Measurements from ENCODE around the gene SEL1L.
"Not testable (repeated sequence)": the region's sequence is repeated elsewhere in the genome, so short reads cannot be mapped to it uniquely, and the experiment has no call there.

The SEL1L gene

DNA sequence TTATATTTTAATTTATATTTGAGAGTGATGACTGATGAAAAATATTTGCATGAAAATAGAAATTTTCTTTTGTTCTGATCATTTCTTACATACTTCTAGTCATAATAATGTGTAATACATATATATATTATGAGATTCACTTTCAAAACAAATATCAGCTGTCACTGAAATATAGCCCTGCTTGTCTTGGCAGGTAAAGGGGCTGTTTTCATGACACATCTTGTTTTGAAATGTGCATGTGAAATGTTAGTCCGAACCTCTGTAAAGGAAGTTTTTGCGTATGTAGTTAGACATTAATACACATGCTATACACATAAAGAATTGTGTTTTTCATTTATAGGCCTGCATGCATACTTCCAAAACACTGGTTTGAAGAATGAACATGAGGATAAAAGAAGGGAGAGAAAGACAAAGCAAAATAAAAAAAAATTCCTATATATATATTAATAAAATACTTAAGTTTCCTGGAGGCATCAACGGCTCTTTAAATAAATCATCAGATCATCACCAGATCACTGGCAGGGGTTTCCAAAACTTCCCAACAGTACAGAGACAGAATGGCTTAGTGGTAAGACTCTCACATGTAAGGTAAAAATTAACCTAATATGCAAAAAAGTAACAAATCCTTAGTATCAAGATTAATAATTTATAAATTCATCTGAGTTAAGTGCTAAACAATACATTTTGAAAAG, 60.1 kb downstream of the SEL1L start:
- no peak for DNase-seq

DNA sequence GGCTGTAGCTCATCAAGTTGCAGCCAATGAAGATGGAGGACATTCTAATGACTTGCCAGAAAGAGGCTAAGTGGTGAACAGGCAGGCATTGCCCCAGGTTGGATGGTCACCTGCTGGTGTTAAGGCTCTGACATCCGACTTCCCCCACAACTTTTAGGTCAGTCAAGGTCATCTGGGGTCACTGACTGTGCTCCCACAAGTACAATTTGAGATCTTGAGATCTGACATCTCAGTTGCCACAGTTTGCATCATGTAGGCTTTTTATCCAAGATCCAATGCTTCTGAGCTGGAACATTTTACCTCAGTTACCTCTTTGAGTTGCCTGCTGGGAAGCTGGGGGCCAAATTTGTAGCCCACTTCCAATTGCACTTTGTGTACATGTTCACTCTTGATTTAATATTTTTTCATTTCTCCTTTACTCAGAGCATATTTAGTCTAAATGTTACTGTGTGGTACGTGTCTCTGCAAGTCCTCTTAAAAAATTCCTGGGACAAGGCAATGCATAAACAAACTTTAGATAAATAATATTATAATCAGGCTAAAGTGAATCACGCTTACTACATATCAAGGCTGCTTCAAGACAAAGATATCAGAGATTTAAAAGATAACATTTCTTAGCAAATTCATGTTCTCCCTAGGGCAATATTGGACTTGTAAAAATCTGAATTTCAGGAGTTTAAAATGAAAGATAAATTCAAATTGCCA, 61.4 kb downstream of the SEL1L start:
- no peak for DNase-seq

DNA sequence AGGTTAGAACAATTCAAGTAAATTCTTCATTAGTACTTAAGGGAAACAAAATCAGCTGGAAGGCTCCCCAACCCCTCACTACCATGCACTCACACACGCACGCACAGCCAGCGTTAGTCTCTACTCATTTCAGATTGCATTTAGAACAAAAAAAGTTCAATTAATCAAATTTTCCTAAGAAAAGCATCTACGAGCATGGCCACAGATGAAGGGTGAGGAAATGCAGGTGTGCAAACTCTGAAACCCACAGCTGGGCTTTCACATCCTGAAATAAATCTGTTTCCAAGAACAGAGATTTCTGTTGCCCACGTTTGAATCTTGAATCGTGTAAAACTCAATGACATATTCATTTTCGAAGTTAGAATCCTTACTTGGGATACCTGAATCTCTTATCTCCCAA, 62.6 kb downstream of the SEL1L start:
- DNase-seq = no peak

DNA sequence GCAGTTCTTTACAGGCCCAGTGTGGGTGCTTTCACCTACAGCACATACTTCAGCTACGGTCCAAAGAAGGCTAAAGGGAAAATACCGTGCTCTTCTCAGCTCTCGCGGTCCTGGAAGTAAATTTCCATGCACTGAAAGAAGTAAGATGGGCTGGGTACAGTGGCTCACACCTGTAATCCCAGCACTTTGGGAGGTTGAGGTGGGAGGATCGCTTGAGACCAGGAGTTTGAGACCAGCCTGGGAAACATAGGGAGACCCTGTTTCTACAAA, 63.2 kb downstream of the SEL1L start:
- DNase-seq = not testable (repeated sequence)

DNA sequence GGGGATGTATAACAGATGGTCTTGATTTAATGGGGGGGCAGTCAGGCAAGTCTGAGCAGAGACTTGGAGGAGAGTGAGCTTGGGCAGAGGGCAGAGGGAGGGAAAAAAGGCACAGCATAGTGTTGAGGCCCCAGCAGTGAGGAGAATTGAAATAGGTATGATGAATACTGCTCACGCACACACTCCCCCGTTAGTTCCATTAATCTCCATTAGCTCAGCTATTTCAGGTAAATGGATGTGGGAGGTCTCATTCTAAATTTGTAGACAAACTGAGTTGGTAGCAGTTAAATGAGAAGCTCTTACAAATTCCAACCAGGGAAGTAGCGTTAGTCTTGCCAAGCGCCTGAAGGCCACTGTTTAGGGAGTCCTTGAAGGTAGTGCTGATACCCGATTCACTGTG, 66.8 kb downstream of the SEL1L start:
- no peak for DNase-seq

DNA sequence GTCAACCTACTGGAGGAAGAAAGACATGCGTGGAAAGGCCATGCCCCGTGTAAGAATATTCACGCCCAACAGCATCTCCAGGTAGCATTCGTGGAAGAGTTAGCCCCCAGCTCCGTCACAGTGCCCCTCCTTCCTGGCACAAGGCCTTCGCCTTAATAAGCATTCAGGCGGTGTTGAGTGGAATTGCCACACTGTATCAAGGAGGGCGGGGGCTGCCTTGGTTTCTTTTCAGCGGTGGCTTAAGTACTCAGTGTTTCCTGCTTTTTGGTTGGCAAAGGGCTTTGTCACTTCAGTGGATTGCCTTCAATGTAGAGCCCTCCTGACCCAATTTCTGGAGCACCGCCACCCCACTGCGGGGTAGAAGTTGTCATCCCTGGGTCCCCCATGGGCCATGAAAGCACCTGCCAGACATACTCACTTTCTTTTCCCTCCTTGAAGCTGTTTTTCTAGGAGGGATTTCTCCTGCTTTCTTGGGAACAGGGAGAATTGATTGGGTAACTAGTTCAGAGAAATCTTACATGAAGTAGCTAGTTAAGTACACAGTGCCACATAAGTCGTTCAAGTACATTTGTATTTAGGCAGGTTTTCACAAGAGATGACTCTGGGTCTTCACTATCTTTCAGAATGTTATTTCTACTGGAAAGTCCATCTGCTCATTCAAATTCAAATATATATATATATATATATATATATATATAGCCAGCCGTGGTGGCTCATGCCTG, 68.0 kb downstream of the SEL1L start:
- DNase-seq = no peak

DNA sequence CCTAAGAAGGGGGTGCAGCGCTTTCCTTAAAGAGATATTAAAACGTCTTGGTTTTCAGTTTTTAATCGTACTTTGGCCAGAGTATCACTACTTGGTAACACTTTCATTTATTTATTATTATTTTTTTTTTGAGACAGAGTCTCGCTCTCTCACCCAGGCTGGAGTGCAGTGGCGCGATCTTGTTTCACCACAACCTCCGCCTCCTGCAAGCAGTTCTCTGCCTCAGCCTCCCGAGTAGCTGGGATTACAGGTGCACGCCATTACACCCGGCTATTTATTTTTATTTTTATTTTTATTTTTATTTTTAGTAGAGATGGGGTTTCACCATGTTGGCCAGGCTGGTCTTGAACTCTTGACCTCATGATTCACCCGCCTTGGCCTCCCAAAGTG, 68.7 kb downstream of the SEL1L start:
- not testable (repeated sequence) for DNase-seq

DNA sequence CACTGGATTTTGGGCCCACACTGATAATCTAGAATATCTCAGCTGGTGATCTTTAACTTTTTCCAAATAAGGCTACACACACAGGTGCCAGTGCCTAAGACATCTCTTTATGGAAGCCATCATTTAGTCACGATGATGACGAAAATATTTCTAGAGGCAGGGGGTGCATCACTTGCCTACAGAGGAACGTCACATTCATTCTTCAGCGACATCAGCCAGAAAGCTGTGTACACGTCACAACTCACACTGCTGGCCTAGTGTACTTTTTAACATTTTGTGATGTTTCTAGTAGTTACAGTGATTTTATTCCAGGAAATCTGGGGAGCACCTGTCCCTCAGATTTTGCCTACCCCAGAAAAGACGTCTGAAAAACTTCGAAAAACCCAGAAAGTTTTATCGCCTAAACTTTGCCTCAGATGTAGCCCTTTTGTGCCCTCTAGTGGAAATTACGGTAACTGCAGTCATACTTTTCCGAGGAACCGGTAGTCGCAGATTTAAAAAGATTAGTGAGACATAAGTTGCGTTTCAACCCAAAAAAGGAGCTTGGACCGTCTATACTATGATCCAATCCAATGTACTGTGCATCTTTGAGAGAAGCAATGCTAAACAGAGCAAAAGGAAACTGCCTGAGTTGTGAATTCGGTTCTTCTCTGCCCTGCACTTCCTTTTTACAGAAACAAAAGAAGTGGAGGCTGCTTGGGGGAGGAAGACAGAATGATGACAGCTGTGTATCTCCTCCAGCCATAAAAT, 69.2 kb downstream of the SEL1L start:
- DNase-seq = peak; percentile 91

DNA sequence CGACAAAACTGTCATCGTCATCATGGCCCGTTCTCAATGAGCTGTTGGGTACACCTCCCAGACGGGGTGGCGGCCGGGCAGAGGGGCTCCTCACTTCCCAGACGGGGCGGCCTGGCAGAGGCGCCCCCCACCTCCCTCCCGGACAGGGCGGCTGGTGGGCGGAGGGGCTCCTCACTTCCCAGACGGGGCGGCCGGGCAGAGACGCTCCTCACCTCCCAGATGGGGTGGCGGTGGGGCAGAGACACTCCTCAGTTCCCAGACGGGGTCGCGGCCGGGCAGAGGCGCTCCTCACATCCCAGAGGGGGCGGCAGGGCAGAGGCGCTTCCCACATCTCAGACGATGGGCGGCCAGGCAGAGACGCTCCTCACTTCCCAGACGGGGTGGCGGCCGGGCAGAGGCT, 71.3 kb downstream of the SEL1L start:
- not testable (repeated sequence) for DNase-seq

DNA sequence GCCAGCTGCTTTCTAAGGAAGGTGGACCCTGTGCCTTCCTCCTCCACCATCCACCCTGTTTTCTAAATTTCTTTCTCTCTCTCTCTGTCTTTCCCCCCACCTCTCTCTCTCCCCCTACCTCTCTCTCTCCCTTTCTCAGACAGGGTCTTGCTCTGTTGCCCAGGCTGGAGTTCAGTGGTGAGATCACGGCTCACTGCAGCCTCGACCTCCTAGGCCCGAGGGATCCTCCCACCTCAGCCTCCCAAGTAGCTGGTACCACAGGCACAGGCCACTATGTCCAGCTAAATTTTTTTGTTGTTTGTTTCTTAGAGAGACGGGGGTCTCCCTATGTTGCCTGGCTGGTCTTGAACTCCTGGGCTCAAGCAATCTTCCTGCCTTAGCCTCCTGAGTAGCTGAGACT, 73.7 kb downstream of the SEL1L start:
- no peak for DNase-seq

DNA sequence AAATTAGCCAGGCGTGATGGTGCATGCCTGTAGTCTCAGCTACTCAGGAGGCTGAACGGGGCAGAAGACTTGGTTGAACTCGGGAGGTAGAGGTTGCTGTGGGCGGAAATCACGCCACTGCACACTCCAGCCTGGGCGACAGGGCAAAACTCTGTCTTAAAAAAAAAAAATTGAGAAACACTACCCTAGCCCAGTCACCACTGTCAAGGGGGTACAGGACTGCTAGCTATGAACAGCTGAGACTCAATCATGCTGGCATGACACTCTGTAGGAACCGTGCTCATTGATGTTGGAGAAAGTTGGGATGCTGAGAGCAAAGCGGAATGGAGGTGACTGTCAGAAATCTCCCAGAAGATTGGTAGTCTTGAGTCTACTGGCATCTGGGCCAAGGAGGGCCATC, 75.3 kb downstream of the SEL1L start:
- DNase-seq = no peak

DNA sequence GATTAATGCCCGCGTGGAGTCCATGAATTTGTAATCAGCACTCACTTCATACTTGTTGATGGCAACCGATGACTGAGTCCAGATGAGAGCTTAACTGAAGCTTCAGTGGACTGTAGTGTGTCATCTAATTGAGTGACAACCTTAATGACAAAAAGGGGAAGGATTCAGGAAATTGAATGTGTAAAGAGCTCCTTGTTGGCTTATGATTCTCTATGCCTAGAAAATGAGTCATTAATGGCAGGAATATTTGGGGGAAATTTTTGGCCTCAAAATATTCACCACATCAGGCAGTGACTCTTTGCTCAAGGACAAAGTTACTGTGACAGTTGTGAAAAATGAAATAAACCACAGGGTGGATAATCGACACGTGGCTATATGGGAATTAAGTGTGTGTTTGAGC, 78.3 kb downstream of the SEL1L start:
- no peak for DNase-seq

DNA sequence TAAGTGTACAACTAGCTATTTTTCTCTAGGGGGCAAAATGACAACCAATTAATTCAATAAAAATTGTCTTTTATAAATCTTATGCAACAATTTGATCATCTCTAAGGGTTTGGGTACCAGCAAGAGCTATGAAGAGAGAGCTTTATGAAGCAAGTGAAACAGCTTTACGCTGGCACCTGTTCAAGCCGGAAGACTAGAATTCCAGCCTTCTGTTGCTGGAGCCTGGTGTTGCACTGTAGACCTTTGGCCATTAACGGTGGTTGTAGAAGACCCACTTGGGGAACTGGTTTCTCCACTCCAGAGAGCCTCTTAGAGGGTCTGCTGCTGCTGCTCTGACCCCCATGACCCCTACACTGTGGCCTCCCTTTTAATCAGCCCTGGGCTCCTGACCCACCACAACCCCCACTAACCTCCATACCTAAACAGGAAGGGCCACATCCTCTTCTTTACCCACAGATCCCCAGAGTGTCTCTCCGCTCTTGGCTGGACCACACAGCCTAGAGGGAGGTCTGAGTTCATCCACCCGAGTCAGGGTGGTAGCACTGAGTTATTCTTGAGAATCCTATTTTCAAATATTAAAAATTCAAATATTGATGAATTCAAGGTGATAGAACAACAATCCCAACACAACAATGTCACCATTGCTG, 79.0 kb downstream of the SEL1L start:
- peak; percentile 23 for DNase-seq

DNA sequence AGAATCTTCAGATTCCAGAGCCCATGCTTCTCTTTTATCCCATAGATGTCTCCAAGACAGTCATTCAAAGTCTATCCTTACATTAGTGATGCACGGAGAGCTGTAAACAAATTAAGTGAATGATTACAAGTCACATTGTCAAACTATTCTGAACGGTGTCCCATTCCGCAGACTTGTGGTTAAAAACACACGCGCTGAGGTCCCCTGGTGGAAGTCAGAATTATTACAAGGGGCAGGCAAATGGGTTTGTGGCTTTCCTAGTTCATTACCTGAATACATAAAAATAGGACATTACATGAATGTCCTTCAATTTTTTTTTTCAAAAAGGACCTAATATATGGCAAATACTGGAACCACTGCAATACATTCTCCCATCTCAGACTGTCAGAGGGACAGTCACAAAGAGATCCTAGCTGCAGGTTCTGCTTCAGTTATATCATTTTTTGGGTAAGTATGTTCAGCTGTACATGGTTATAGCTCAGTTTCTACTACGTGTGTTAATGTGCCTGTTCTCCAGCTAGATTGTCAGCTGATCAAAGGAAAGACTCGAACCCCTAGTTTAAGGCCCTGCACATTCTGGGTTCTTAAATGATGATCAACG, 80.4 kb downstream of the SEL1L start:
- peak; percentile 87 for DNase-seq

DNA sequence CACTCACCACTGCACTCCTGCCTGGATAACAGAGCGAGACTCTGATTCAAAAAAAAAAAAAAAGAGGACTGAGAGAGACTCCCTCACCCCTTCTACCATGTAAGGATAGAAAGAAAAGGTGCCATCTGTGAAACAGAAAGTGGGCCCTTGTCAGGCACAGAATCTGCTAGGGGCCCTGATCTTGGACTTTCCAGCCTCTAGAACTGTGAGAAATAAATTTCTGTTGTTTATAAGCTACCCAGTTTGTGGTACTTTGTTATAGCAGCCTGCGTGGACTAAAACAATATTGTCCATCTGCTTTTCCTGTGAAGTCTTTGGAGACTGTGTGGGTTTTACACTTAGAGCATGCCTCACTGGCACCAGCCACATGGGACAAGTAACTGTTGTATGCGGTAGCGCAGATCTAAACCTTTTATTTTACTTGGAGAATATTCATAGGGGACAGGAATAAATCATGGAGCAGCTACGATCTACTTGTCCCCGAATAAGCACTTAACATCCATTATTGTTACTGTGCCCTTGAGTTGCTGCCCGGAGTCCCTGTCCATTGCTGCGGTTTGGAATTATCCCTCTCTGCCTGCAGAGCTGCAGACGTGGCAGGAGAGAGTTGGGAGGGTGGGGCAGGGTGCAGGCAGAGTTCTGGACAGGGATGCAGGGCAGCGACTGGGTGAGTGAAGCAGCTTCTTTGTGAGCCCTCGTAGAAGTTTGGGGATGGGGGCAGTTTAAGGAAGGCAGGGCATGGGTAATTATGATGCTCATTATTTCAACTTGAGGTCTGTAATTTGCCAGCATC, 81.1 kb downstream of the SEL1L start:
- no peak for DNase-seq

DNA sequence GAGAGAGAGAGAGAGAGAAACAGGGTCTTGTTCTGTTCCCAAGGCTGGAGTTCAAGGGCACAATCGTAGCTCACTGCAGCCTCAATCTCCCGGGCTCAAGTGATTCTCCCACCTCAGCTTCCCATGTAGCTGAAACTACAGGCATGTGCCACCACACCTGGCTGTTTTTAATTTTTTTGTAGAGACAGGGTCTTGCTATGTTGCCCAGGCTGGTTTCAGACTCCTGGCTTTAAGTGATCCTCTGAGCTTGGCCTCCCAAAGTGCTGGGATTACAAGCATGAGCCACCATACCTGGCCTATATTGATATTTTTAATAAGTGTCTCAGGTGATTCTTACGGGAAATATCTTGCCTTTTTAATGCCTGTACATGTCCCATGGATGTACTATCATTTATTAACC, 82.7 kb downstream of the SEL1L start:
- DNase-seq = no peak

DNA sequence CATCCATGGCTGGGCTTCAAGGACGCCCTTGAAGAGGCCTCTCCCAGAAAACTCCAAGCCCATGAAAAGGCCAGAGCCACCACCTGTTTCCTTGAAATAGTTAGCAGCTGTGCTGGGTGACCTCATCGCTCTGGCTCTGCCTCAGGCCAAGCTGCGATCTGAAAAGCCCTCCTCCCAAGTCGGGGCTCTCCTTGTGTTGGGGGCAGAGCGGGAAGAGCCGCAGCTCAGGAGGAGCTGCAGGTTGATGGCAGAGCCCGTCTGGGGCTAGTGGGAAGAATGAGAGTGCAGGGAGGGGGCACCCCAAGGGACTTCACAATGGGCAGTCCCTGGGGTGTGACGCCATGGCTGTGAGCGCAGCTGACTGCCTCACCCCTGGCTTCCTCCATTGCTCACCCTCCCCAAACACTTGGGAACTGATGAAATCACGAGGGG, 83.5 kb downstream of the SEL1L start:
- DNase-seq = peak; percentile 65

DNA sequence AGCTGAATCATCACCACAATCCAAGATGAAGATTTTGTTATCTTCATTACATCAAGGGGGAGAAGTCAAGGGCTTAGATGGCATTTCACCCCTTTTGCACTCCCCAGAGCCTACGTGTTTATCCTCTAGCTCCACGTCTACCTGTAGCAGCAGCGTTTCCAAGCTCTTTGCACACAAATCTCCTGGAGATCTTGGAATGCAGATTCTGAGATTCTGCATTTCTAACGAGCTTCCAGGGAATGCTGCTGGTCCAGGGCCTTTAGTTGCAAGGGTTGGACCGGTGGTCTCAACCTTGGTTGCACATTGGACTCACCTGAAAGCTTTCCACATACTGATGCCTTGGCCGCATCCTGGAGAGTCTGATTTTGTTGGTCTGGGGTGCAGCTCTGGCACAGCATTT, 84.1 kb downstream of the SEL1L start:
- DNase-seq = no peak

DNA sequence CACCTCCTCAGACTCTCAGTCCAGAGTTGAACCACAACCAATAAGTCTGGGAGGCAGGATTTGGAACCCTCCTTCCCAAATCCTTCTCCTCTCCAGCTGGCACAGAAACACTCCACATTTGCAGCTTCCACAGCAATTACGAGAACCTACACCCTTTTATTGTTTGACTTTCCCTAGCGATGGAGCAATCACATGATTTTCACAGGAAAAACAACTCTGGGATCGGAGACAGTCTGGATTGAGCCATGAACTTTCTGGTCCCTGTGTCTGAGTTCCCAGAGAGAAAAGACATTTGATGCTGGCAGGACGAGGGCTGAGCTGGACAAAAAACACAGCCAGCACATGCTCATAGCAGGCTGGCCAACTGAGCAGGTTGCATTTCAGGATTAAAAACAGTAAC, 84.5 kb downstream of the SEL1L start:
- DNase-seq = no peak

DNA sequence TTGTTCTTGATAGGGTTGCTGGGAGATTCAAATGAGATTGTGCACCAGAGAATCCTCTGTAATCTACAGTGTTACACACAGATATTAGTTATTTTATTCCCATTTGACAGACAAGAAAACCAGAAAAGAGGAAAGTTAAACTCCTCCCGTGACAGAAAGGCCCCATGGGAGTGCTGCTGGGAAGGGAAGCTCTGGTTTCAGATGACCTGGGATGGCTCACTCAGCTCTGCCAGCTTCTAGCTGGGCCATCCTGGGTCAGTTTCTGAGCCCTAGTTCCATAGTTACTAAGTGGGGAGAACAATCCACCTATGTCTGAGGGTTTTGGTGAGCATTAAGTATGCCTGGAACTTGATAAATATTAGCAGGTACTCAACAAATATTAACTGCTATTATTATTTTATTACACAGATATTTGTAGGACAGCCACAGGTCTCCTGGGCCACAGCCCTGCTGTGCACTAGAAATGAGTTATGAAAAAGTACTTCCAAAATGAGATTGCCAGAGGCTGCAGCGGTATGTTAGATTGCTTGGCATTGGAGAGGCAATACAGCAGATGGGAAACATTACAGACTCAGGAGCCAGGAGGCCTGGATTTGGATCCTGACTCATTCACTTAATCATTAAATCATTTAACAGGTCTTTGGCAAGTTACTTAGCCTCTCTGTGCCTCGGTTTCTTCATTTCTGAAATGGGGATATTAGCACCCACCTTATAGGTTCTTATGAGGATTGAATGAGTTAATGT, 86.5 kb downstream of the SEL1L start:
- no peak for DNase-seq

Measured in NCI-H1694 (cell line).